ENCODE results near the gene CCL21. TPM values are rescaled to one million over a fixed set of nuclear protein-coding genes. Genes with fewer than 3 reads are reported as not detected.

The CCL21 gene
- total and polyA plus RNA-seq, 9 donors = 4.4 to 25.2 (median 18.0) TPM

GRCh38 chr9:34663303-34663605 is 46.7 kb downstream of the CCL21 start:
- H3K27me3 ChIP-seq (ENCODE audit: control insufficient read depth, insufficient read depth, low read length) = no peaks in the 10 kb centered on the region
- peaks cover 17% of the 10 kb centered on the region for H3K4me1 ChIP-seq (ENCODE audit: control insufficient read depth, insufficient read depth, low read length)
- H3K27ac ChIP-seq (ENCODE audit: low read length) = no peak overlapping the region
- peaks cover 56% of the 10 kb centered on the region for H3K36me3 ChIP-seq (ENCODE audit: control insufficient read depth, insufficient read depth, low read length)
- H3K4me3 ChIP-seq (ENCODE audit: low read length) = no peak overlapping the region
- H3K9me3 ChIP-seq (replicated peaks; ENCODE audit: control insufficient read depth, low read depth, low read length) = no peaks in the 10 kb centered on the region
- DNase-seq = no peak

- H3K27ac ChIP-seq (ENCODE audit: low read length) = no peak within 1 kb of the TSS
- no peaks in the 10 kb centered on the region for H3K27me3 ChIP-seq (ENCODE audit: control insufficient read depth, insufficient read depth, low read length)
- H3K4me1 ChIP-seq (ENCODE audit: control insufficient read depth, insufficient read depth, low read length) = peaks cover 17% of the 10 kb centered on the region
- WGBS (ENCODE audit: insufficient coverage) = no CpG with 5 or more reads among the region's 4 CpGs
- H3K4me3 ChIP-seq (ENCODE audit: low read length) = no peak within 1 kb of the TSS
- DNase-seq = no peak
- peaks cover 56% of the 10 kb centered on the region for H3K36me3 ChIP-seq (ENCODE audit: control insufficient read depth, insufficient read depth, low read length)
- H3K9me3 ChIP-seq (replicated peaks; ENCODE audit: control insufficient read depth, low read depth, low read length) = no peaks in the 10 kb centered on the region
Observed at GRCh38 chr9:34662526-34663302, 47.2 kb downstream of the CCL21 start, which contains the start of gene CCL27. Gene CCL27, minus strand, starts transcription at chr9:34662657. Its CDS starts 24 bp downstream, at chr9:34662633.

DNA sequence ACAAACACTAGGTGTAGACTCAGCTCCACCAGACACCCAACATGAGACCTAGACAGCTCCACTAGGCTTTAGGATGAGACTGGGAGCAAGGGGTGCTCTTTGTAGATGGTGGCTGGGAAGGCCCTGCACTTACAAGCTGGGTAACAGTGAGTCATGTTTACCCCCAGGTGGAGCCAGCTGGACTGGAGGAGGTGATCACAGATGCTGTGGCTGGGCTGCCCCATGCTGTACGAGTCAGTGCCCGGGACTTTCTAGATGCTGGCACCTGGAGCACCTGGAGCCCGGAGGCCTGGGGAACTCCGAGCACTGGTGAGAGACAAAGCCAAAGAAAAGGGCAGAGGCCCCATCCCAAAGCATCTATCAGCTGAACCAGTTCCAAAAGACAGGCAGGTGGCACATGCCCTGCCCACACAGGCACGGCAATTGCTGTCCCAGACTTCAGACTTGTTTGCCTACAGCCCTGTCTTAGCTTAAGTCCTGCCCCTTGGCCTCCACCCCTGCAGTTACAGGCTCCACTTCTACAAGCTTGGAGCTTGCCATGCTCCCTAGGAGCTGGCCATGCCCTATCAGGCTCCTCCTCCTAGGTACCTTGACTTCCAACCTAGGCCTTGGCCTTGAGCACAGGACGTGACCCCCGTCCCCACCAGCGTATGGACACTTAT is 50.2 kb downstream of the CCL21 start:
- WGBS (ENCODE audit: insufficient coverage) = 88% methylated on average over 8 of the region's 8 CpGs
- H3K27ac ChIP-seq (ENCODE audit: low read length) = no peak overlapping the region
- peaks cover 69% of the 10 kb centered on the region for H3K36me3 ChIP-seq (ENCODE audit: control insufficient read depth, insufficient read depth, low read length)
- peaks cover 17% of the 10 kb centered on the region for H3K4me1 ChIP-seq (ENCODE audit: control insufficient read depth, insufficient read depth, low read length)
- no peak overlapping the region for H3K4me3 ChIP-seq (ENCODE audit: low read length)
- no peak for DNase-seq
- no peaks in the 10 kb centered on the region for H3K9me3 ChIP-seq (replicated peaks; ENCODE audit: control insufficient read depth, low read depth, low read length)
- H3K27me3 ChIP-seq (ENCODE audit: control insufficient read depth, insufficient read depth, low read length) = no peaks in the 10 kb centered on the region

Other genes with a start within 250 kb of the CCL21 start
- gene ENHO, start 187.1 kb downstream of the CCL21 start, total RNA-seq = 3.4 TPM
- 1 to 10 TPM; 2.8 to 6.1 (median 4.8) TPM for gene ENHO, start 187.1 kb downstream of the CCL21 start, polyA plus RNA-seq (ENCODE audit: insufficient read depth in 1 of 8, insufficient read length in 8 of 8, low replicate concordance in 1 of 8)
- 22.1 TPM for gene CNTFR, start 120.4 kb downstream of the CCL21 start, total RNA-seq
- gene CNTFR, start 120.4 kb downstream of the CCL21 start, polyA plus RNA-seq (ENCODE audit: insufficient read depth in 1 of 8, insufficient read length in 8 of 8, low replicate concordance in 1 of 8) = 10 to 100 TPM; 32.6 to 88.6 (median 63.2) TPM
- 26.1 TPM for gene RPP25L, start 98.0 kb downstream of the CCL21 start, total RNA-seq
- gene RPP25L, start 98.0 kb downstream of the CCL21 start, polyA plus RNA-seq (ENCODE audit: insufficient read depth in 1 of 8, insufficient read length in 8 of 8, low replicate concordance in 1 of 8) = 10 to 100 TPM; 20.4 to 25.9 (median 22.0) TPM
- gene DCTN3, start 89.6 kb downstream of the CCL21 start, total RNA-seq = 67.4 TPM
- 10 to 100 TPM; 69.0 to 78.7 (median 71.4) TPM for gene DCTN3, start 89.6 kb downstream of the CCL21 start, polyA plus RNA-seq (ENCODE audit: insufficient read depth in 1 of 8, insufficient read length in 8 of 8, low replicate concordance in 1 of 8)
- 0.09 TPM for gene ARID3C, start 81.1 kb downstream of the CCL21 start, total RNA-seq
- gene ARID3C, start 81.1 kb downstream of the CCL21 start, polyA plus RNA-seq (ENCODE audit: insufficient read depth in 1 of 8, insufficient read length in 8 of 8, low replicate concordance in 1 of 8) = under 1 TPM in 4 of 8 donors, not detected in 4; 0.07 to 0.15 (median 0.13) TPM
- gene SIGMAR1, start 72.3 kb downstream of the CCL21 start, total RNA-seq = 27.0 TPM
- gene SIGMAR1, start 72.3 kb downstream of the CCL21 start, polyA plus RNA-seq (ENCODE audit: insufficient read depth in 1 of 8, insufficient read length in 8 of 8, low replicate concordance in 1 of 8) = 10 to 100 TPM; 44.0 to 62.8 (median 57.1) TPM
- 43.5 TPM for gene GALT, start 63.5 kb downstream of the CCL21 start, total RNA-seq
- gene GALT, start 63.5 kb downstream of the CCL21 start, polyA plus RNA-seq (ENCODE audit: insufficient read depth in 1 of 8, insufficient read length in 8 of 8, low replicate concordance in 1 of 8) = 10 to 100 TPM; 29.5 to 53.5 (median 40.4) TPM
- 142 TPM for gene IL11RA, start 58.0 kb downstream of the CCL21 start, total RNA-seq
- 100 to 1,000 TPM in 7 of 8 donors, 10 to 100 TPM in 1; 95.8 to 181 (median 133) TPM for gene IL11RA, start 58.0 kb downstream of the CCL21 start, polyA plus RNA-seq (ENCODE audit: insufficient read depth in 1 of 8, insufficient read length in 8 of 8, low replicate concordance in 1 of 8)
- 0.31 TPM for gene CCL27, start 47.5 kb downstream of the CCL21 start, total RNA-seq
- 1 to 10 TPM in 1 of 8 donors, under 1 TPM in 6, not detected in 1; 0.53 to 1.1 (median 0.63) TPM for gene CCL27, start 47.5 kb downstream of the CCL21 start, polyA plus RNA-seq (ENCODE audit: insufficient read depth in 1 of 8, insufficient read length in 8 of 8, low replicate concordance in 1 of 8)
- 0.35 TPM for gene CCL19, start 18.9 kb downstream of the CCL21 start, total RNA-seq
- under 1 TPM in 4 of 8 donors, not detected in 4; 0.16 to 0.48 (median 0.29) TPM for gene CCL19, start 18.9 kb downstream of the CCL21 start, polyA plus RNA-seq (ENCODE audit: insufficient read depth in 1 of 8, insufficient read length in 8 of 8, low replicate concordance in 1 of 8)
- 0.09 TPM for gene PHF24, start 248.1 kb upstream of the CCL21 start, total RNA-seq
- gene PHF24, start 248.1 kb upstream of the CCL21 start, polyA plus RNA-seq (ENCODE audit: insufficient read depth in 1 of 8, insufficient read length in 8 of 8, low replicate concordance in 1 of 8) = under 1 TPM; 0.06 to 0.54 (median 0.13) TPM